DMS153 (cell line): Measurements from ENCODE around the gene ANO1.

Source experiments
- DNase-seq: peaks from one replicate; lab custom pipeline; 2025; lab: John Stamatoyannopoulos, UW

ANO1 gene

DNA sequence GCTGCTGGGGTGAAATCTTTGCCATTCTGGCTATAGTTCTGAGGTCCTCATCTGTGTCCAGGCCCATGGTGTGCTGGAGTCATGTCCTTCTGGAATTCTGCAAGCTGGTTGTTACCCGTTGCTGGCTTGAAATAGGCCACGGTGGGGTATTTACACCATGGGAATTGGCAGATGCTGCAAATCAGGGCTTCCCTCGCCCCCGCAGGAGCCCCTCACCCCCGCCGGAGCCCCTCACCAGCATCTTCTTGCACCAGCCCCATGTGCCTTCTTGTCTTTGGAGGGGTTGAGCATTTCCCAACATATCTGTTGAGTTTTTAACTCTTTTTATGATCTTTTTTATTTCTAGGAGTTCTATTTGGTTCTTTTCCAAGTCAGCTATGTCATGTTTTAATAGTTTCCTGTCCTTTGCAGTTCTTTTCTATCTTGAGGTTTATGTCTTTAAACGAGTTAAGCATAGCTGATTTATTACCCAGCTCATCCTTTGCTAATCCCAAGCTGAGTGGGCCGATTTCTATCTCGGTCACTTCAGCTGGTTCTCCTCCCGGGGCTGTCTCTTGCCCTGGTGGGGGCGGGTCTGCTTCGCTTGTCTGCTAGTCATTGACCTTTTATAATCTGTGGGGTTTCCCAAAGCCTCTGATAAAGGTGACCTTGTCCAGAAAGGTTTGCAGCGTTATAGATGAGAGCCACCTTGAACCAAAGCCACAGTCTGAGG lies 17.6 kb downstream of the ANO1 start:
- no peak for DNase-seq

DNA sequence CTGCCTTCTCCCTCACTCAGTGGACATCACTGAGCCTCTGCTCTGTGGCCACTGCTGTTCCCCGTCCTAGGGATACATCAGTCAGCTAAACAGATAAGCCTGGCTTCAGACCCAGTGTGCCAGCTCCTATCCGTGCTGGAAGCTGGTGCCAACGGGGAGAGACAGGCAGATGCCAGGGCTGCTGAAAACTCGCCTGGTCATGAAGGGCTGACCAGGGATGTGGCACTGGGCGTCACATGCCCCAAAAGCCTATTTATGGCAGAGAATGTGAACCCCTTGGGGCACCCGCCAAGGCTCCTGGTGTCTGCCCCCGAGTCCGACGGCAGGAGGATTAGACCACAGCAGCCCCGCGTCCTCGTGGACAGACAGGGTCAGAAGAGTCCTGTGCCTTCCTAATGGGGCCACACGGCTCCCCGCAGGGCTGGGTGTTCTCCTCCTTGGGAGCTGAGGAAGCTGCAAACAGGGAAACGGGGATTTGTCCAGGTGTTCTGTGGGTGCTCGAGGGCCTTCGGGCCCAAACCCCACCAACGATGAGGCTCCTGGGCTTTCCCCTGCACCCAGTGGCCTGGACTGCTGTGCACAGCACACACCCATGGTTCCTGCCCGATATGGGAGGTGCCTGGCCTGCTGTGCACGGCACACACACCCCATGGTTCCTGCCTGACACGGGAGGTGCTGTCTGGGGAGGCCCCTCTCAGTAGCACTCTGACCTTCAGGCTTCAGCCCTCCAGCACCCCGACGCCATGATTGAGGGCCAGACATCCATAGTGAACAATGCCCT lies 19.9 kb downstream of the ANO1 start:
- no peak for DNase-seq

DNA sequence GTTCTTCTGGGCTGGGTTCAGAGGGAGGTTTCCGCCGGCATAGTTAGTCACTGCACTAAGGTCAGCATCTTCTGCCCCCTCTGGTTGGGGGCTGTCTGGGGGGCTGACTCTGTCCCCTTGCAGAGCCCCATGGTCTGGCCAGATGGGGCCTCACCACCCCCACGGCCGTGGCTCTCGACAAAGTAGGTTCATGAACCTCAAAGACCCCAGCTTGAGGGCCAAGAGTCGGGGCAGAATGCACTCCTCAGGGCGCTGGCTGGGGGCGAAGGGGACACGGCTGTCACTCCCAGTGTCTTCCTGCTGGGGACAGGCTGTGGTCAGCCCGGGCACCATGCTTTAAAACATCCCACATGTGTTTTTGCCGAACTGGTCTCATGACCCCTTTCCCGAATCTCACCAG lies 20.8 kb downstream of the ANO1 start:
- no peak for DNase-seq

DNA sequence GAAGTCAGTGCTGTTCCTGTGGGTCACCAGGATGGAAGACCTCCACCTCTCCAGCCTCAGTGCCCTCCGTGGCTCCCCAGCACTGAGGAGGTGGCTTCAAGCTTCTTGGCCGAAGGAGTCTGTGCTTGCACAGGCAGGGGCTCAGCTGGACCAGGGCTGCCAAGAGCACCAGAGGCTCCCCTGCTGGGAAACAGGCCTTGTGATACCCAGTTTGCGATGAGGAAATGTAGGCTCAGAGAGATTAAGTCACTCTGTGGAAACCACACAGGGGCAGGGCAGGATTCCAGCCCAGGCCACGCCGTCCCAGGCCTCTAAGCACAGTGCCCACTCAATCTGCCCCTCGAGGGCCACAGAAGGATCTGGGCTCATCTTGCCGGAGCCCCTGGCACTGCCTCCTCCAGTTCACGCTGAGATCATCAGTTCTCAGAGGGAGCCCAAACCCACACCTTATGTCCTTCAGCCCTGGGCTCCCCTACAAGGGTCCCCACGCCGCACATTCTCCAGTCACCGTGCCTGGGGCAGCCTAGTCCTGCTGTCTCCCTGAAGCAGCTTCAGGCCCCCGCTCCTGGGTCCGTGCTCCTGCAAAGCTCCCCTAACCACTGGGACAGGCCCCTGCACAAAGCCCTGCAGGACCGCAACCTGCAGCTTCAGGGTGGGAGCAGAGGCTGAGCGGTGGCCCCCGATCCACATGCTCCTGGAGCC lies 21.6 kb downstream of the ANO1 start:
- DNase-seq: no peak

DNA sequence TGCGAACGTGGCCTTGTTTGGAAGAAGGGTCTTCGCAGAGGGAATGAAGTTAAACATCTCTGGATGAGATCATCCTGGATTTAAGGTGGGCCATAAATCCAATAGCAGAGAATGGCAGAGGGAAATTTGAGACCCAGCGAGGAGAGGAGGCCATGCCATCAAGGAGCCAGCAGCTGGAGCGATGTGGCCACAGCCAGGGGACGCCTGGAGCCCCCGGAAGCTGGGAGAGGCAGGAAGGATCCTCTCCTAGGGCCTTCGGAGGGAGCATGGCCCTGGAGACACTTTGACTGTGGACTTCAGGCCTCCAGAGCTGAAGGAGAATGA lies 22.1 kb downstream of the ANO1 start:
- DNase-seq: no peak

DNA sequence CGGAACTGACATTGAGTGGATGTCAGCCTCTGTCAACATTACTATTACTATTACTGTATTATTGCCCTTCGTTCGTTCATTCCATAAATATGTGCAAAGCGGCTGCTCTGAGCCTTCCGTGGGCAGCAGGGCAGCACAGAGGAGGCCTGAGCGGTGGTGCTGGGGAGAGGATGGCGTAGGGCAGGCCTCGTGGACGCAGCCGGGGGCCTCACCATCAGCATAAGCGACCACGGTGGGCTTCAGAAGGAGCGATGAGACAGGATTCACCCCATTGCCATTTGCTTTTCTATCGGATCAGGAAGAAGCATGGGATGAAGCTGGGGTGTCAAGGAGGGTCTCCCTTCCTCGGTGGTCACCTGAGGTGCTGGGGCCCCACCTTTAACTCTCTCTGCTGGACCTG lies 22.7 kb downstream of the ANO1 start:
- DNase-seq: no peak

DNA sequence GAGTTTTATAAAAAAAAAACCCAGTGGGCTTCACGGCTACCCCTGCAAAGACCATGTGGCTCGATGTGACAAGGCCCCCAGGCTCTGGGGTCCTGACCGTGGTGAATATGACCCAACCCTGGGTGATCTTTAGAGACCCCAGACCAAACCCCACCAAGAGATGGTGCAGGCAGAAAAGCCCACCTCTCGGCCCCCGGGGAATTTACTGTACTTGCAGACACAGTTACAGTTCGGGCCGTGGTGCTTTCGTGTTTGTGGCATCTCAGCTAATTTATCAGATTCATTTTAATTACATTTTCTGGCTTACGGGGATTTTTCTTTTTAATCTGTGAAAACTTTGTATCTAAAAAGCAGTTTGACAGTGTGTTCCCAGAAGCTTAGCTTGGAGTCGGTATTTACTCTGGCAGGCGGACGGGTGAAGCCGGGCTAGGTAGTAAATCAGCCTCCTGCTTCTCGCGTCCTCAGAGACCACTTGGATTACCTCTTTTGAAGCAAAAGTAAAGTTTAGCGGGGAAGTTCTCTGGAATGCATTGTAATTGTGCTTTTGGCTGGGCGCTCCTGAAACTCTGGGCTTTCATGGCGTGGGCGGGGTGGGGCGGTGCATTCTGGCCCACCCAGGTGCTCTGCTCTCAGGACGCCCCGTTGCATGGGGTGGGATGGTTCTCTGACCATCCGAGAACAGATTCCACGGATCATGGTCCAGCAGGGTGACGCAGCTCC lies 25.3 kb downstream of the ANO1 start:
- DNase-seq: no peak

DNA sequence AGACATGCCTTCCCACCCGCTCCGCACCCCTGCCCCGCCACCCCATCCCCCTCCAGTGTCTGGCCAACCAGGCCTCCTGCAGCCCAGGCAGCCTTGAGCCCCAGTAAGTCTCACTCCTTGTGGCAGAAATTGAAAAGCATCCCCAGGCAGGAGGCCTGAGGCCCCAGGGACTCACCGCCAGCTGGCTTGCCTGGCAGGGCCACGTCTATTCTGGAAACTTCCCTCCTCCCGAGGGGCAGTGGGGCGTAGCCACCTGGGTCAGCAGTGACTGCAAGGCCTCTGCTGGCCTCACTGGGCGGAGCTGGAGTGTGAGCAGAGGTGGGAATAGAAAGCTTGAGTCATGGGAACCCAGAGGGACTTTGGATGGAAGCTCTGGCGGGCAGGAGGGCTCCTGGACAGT lies 26.3 kb downstream of the ANO1 start:
- DNase-seq: no peak

DNA sequence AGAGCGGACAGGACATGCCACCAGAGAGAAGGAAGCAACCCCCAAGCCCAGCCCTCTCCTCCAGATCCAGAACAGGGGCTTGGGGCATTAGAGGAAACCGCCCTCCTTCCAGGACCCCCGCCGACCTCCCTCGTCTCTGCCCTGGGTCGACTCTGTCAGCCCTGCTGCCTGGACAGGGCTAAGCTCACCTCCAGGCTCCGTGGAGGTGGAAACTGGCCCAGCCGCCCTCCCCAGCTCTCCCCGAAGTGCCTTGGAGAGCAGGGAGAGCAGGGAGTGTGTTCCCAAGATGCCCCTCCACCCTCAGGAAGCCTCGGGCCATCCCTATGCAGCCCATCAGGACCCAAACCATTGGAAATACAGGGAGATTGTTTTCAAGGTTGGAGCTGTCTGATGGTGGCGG lies 26.8 kb downstream of the ANO1 start:
- no peak for DNase-seq

DNA sequence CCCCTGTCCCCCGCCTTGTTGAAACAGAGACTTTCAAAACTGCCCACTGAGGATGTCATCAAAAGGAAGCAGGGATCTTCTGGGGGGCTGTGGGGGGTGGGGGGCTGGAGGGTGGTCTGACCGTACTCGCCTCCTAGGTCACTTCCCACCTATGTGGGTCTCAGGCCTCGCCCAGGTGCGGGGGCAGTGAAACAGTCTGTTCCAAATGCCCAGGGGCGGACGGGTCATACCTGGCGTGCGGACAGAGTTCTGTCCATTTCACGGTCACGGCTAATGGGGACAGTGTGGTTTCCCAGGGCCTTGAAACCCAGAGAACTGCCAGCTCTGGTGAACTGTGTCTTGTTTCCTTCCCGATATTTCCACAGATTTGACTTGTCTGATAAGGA lies 27.2 kb downstream of the ANO1 start:
- DNase-seq: no peak

DNA sequence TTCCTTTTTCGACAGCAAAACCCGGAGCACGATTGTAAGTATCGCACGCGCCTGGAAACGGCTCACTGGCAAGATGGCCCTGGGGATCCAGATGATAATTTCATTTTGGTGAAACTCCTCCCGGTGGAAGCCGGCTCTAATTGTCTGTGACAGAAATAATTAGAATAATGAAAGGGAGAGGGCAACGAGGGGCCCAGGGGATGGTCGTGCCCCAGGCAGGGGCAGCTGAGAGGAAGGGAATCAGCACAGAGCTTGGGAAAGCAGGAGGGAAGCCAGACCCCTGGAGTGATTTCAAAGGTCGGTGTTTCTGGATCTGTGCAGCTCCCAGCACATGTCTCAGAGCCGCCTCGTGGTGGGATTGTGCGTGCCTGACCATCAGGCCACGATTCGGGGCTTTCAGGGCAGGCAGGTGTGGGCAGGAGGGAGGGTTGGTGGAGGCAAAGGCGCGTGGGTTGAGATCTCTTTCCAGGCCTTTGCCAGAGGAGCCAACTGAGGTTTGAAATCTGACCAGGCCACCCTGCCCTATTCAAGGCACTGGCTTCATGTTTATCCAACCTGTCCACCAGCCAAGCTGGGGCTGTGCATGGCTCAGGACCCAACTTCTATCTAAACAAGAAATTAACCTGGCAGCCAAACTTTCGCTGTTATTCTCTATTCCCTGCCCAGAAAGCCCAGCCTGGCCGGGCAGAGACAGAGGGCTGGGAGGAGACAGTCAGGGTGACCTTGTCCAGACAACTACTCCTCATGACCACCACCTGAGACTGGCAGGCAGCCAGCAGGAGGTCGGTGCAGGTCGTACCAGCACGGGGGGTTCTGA lies 27.8 kb downstream of the ANO1 start:
- DNase-seq: no peak

DNA sequence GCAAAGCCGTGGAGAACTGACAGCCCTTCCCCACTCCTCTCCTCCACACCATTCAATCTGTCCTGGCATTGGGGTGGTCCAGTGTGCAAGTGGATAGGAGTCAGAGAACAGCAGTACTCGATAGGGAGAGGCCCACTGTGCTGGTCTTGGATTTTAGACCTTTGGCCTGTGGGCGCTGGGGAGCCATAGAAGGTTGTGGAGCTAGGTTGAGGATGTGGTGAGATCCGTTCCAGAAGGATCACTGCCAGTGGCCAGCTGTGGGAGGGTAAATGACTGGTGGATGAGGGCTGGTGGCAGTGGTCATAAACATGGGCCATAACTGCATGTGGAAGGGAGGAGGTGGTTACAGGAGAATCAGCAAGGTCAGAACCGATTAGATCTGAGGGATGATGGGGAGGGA lies 28.6 kb downstream of the ANO1 start:
- no peak for DNase-seq

DNA sequence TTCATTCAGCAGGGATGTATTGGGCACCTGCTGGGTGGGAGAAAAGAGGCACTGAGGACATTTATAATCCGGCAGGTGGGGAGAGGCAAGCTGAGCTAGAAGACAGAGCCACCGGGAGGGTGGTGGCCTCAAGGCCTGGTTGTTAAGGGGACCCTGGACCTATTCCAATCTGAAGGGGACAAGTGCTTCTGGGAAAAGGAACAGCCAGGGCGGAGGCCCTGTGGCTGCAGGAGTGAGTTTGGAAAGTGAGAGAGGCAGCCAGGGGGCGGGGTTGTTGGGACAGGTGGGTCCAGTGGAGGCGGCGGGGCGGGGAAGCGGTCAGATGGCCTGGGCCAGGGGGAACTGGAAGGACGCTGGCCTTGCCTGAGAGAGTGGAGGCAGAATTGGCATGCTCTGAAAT lies 29.1 kb downstream of the ANO1 start:
- no peak for DNase-seq

DNA sequence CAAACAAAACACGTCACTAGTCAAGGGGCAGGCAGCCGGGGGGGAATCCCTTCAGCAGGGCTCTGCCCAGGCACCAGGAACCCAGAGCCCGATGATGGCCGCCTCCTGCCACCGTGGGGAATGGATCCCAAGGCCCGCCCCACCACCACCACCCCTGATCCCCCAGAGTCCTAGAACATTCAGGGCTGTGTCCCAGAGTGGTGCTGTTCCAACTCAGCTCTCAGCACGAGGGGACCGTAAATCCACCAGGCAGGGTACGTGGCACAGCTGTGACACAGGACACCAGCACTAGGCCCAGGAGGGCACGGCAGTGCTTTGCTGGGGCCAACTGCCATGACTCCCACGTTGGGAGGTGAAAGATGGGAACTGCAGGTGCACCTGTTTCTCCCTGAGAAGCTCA lies 29.6 kb downstream of the ANO1 start:
- no peak for DNase-seq

DNA sequence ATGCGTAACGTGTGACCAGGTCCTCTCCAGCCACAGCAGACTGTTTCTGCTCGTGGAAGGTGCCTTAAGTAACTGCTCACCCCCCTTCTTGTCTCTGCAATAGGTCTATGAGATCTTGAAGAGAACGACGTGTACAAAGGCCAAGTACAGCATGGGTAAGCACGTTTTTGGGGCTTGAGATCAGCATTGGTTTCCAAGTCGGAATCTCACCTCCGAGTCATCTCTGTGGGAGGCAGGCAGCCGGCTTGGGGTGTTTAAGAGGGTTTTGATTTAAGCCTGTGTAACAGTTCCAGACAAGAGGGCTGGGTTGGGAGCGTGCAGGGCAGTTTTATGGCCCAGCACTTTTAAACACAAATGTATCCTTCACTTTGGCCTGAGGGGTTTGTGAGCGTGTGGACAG lies 30.1 kb downstream of the ANO1 start:
- no peak for DNase-seq

DNA sequence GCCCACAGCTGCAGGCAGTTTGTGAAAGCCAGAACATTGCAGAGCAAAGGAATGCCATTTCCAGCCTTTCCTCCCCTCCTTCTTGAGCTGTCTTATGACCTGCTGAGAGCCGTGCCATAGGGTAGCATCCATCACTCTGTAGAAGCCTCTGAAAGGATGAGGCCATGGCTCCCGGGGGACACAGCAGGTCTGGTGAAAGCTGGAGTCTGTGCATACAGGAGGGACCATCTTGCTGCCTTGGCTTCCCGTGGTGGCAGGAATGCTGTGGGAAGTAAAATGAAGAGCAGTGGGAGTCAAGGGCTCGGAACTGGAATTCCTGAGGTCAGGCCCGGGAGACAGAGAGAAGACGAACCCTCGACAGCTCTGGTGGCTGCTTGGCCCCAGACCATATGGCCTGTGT lies 30.9 kb downstream of the ANO1 start:
- no peak for DNase-seq

DNA sequence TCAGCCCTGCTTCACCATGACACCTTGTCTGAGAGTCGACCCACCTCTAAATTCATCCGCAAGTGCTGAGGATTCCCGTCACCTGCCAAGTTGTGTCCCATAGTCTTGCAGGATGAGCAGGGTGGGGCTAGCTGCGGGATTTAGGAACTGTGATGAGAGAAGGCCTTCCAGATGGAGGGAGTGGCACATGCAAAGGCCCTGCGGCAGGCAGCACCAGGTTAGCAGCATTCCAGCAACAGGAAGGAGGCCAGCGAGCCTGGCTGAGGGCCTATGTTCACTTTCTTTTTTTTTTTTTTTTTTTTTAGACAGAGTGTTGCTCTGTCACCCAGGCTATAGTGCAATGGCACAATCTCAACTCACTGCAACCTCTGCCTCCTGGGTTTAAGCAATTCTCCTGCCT lies 31.8 kb downstream of the ANO1 start:
- no peak for DNase-seq

DNA sequence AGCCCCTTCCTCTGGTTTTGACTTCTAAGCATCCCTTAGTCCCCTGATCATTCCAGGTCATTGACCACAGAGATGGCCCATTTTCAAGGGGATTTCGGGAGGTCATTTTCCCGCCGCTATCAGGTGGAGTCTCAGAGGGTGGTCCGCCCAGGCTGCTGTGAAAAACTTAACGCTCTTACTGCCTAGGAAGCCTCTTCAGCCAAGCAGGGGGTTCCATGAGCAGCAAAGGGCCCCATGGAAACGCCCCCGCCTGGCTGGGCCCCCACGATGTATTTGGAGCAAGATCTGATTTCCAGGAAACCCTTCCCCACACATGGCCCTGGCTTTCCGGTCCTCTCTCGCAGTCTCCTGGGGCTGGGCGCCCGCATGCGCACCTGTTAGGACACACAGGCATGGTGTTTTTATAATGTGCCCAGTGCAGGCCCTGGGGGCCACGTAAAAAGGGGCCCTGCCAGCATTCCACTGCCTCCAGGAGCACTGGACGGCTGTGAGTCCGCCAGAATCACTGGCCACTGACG lies 32.5 kb downstream of the ANO1 start:
- no peak for DNase-seq

DNA sequence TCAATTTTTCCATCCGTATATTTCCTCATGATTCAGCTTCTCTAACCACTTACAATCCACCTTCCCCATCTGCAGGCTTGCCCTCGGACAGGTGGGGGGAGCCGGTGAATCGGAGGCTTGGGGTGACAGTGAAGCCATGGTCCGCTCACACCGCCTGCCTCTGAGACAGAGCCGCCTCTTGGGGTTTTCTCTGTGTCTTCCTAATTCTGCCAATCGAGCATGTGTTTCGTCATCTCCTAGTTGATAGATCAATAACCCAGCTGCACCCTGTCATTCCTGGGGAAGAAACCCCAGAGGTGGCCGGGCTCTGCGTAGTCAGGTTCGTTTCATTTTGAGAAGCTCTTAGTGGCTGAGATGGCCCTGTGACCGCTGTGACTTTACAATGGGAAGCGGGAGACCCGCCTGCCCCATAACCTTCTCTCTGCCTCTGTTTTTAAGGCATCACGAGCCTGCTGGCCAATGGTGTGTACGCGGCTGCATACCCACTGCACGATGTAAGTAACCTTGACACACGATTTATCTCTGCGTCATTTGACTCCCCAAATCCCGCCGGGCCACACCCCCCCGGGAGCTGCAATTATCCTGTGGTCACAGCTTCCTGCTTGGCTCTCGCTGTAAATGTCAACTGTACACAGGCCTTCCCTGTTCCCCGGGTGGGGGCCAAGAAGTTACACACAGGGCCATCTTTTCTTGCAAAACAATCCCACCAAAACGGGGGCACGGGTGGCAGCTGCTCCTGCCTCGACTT lies 33.3 kb downstream of the ANO1 start:
- peak; percentile 89 for DNase-seq

DNA sequence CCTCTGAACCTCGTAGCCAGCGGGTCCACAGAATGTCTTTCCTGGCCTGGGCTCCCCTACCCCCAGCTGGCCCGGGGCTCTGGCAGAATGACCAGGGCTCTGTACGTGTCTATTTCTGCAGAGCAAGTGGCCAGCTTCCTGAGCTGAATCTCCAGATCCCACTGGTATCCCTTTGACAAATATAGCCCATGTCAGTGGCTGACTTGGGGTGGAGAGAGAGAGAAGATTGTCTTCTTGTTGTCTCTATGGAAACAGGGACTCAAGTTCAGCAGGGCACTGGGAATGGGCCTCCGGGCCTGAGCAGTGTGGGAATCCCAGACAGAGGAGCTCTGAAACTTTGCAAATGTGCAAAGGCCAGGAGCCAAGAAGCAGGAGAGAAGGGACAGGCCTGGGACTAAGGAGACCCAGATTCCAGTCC lies 33.9 kb downstream of the ANO1 start:
- no peak for DNase-seq

DNA sequence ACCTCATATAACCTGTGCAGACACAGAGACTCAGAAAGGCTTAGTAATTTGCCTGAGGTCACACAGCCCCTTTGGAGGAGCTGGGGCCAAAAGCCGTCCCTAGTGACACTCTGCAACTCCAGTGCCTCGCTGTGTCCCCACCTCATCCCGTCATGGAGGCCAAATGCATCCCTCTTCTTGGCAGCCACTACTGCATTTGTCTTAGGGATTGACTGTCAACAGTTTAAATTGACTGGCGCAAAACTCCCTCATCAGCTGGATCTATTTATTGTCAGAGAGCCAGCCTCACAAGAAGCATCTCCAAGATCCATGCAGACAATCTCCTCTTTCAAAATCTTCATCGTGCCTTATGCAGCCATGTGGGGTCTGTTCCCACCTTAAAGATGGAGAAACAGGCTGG lies 35.7 kb downstream of the ANO1 start:
- DNase-seq: no peak
